Measurements from ENCODE around the gene PITRM1. TPM values are rescaled to one million over a fixed set of nuclear protein-coding genes. Genes with fewer than 3 reads are reported as not detected.

The PITRM1 gene
- total RNA-seq, 1 experiment from 2014 or later: 40.7 TPM

DNA sequence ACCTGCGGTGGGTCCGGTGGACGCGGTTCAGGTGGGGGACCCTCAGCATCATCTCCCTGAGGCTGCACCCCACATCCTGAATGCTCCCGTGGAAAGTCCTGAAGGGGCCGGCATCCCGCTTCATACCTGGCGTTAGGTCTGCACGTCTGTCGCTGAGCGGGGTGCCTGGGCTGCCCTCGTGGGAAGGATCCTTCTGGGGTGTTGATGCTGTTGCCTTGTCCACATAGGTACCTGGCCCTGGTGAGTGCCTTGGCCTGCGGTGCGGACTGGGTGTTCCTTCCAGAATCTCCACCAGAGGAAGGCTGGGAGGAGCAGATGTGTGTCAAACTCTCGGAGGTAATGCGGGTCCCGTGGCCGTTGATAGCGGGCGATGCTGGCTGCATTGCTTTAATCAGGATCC lies 67.4 kb downstream of the PITRM1 start:
- H3K4me3 Mint-ChIP-seq: no peak overlapping the region

DNA sequence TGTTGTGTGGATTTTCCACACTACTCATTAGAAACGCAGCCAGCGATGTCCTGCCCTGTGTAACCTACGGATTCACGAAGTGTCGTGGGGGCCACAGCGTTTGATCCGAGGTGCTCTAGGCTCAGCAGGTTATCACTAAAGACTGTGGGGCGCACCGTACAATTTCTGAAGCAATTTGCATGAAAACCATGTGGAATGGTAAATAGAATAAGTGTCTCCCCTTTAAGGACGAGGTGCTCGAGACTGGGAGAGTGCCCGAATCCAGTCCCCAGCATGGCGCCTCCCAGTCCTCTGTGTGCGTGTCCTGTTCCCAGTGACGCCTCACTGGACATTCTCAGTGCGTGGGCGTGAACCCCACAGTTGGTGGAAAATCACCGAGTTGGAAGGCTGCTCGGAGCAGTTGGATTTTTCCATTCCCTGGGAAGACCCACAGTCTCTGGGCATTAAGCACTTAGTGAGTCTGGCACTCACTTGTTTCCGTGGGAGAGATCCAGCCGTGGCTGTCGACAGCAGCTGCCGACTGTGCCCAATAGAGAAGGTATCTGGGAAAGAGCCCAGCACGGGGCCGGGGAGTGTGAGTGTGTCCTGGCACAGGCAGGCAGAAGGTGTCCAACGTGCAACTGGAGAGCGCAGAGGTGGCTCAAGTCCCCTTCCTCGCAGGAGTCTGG lies 68.2 kb downstream of the PITRM1 start:
- ATAC-seq: no peak
- TF ChIP-seq, protein P1, sequence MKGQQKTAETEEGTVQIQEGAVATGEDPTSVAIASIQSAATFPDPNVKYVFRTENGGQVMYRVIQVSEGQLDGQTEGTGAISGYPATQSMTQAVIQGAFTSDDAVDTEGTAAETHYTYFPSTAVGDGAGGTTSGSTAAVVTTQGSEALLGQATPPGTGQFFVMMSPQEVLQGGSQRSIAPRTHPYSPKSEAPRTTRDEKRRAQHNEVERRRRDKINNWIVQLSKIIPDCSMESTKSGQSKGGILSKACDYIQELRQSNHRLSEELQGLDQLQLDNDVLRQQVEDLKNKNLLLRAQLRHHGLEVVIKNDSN (CRISPR knock-in tag; IDR thresholded peaks at IDR 0.05): no peak
- TF ChIP-seq E2F4 (CRISPR knock-in tag; IDR thresholded peaks at IDR 0.05; ENCODE audit: borderline replicate concordance, low read depth) (no peak), ZNF425 (CRISPR knock-in tag; conservative IDR thresholded peaks at IDR 0.05) (no peak), HMGA2 (CRISPR knock-in tag; IDR thresholded peaks at IDR 0.05) (no peak), RELA (CRISPR knock-in tag; IDR thresholded peaks at IDR 0.05; ENCODE audit: borderline replicate concordance) (no peak), ZNF423 (CRISPR knock-in tag; IDR thresholded peaks at IDR 0.05) (no peak), PRRX2 (CRISPR knock-in tag; IDR thresholded peaks at IDR 0.05) (no peak), ELF4 (CRISPR knock-in tag; IDR thresholded peaks at IDR 0.05; ENCODE audit: low read depth) (no peak), ATF1 (CRISPR knock-in tag; IDR thresholded peaks at IDR 0.05) (no peak), NFE2L1 (CRISPR knock-in tag; IDR thresholded peaks at IDR 0.05) (no peak), GRHL2 (CRISPR knock-in tag; IDR thresholded peaks at IDR 0.05; ENCODE audit: insufficient replicate concordance, severe bottlenecking) (no peak), JUN (CRISPR knock-in tag; IDR thresholded peaks at IDR 0.05) (no peak)
- TF ChIP-seq, protein P2, sequence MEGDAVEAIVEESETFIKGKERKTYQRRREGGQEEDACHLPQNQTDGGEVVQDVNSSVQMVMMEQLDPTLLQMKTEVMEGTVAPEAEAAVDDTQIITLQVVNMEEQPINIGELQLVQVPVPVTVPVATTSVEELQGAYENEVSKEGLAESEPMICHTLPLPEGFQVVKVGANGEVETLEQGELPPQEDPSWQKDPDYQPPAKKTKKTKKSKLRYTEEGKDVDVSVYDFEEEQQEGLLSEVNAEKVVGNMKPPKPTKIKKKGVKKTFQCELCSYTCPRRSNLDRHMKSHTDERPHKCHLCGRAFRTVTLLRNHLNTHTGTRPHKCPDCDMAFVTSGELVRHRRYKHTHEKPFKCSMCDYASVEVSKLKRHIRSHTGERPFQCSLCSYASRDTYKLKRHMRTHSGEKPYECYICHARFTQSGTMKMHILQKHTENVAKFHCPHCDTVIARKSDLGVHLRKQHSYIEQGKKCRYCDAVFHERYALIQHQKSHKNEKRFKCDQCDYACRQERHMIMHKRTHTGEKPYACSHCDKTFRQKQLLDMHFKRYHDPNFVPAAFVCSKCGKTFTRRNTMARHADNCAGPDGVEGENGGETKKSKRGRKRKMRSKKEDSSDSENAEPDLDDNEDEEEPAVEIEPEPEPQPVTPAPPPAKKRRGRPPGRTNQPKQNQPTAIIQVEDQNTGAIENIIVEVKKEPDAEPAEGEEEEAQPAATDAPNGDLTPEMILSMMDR (IDR thresholded peaks at IDR 0.05): no peak
- peaks cover 14% of the 10 kb centered on the region for H3K4me1 Mint-ChIP-seq
- H3K27me3 Mint-ChIP-seq (ENCODE audit: low read depth): no peaks in the 10 kb centered on the region
- CTCF ChIA-PET: no interaction called here
- no peak overlapping the region for H3K27ac Mint-ChIP-seq
- DNase-seq (ENCODE audit: low spot score): no peak
- H3K9me3 Mint-ChIP-seq: no peaks in the 10 kb centered on the region
- H3K4me3 Mint-ChIP-seq: no peak overlapping the region
- POLR2A ChIA-PET: no interaction called here
- H3K36me3 Mint-ChIP-seq: peaks cover 76% of the 10 kb centered on the region

More for the DNA sequence above, 67.4 kb downstream of the PITRM1 start:
- TF ChIP-seq JAZF1 (CRISPR knock-in tag; IDR thresholded peaks at IDR 0.05): no peak
- TF ChIP-seq, protein P2 (IDR thresholded peaks at IDR 0.05): no peak
- TF ChIP-seq ZNF416 (CRISPR knock-in tag; IDR thresholded peaks at IDR 0.05): no peak
- TF ChIP-seq NFE2L1 (CRISPR knock-in tag; IDR thresholded peaks at IDR 0.05): no peak
- no peak for TF ChIP-seq ATF6 (CRISPR knock-in tag; IDR thresholded peaks at IDR 0.05)
- TF ChIP-seq, protein P3, sequence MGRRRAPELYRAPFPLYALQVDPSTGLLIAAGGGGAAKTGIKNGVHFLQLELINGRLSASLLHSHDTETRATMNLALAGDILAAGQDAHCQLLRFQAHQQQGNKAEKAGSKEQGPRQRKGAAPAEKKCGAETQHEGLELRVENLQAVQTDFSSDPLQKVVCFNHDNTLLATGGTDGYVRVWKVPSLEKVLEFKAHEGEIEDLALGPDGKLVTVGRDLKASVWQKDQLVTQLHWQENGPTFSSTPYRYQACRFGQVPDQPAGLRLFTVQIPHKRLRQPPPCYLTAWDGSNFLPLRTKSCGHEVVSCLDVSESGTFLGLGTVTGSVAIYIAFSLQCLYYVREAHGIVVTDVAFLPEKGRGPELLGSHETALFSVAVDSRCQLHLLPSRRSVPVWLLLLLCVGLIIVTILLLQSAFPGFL (CRISPR knock-in tag; IDR thresholded peaks at IDR 0.05; ENCODE audit: borderline replicate concordance): no peak
- TF ChIP-seq GTF2I (CRISPR knock-in tag; conservative IDR thresholded peaks at IDR 0.05): no peak
- TF ChIP-seq GRHL2 (CRISPR knock-in tag; IDR thresholded peaks at IDR 0.05; ENCODE audit: insufficient replicate concordance, severe bottlenecking): no peak
- Mint-ChIP-seq H3K27ac (no peak overlapping the region), H3K4me1 (peaks cover 14% of the 10 kb centered on the region), H3K9me3 (no peaks in the 10 kb centered on the region), H3K36me3 (peaks cover 74% of the 10 kb centered on the region), H3K27me3 (ENCODE audit: low read depth) (no peaks in the 10 kb centered on the region)
- DNase-seq (ENCODE audit: low spot score) (no peak), ATAC-seq (no peak)
- CTCF ChIA-PET: no interaction called here
- POLR2A ChIA-PET: no interaction called here
